ENCODE results near the gene MYH9.

The MYH9 gene

DNA sequence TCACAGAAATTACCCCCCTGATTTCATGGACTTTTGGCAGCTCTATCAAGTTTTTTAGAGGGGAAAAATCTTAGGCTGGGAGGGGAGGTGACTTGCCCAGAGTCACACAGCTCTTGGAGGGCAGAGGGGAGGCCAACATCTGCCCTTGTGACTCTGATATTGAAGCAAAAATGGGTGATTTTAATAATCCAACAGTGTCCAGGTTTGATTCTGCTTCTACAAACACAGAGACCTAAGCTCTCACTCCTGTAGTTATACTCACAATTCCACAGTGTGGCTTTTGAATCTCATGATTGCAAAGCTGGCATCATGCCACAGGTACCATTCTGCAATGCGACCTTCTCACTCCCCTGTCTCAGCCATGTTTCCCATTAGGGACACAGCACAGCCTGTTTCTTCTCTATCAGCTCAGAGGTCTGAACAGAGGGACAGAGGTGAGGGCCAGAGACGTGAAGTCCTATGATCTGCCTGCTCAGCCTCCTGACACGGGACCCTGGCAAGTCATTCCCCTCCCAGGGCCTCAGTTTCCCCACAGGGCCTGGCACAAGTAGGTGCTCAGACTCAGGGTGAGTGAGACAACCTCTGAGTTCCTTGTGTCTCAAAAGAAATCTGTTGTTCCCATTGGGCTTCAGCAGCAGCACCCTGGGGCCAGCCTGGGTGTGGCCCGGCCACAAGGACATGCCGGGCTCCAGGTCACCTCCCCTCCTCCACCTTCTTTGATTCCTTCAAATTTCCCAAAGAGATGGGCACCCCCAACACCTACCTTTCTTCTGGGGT, 149.2 kb downstream of the MYH9 start:
- Histone ChIP-seq H3K27ac (ENCODE audit: low read depth, low read length) (peak overlapping the region; percentile 95), H3K4me3 (ENCODE audit: low read depth in 1 of 2, low read length in 2 of 2) (peak overlapping the region; percentile 65 to 98), H3K36me3 (ENCODE audit: insufficient read depth, low read length) (no peaks in the 10 kb centered on the region), H3K9ac (ENCODE audit: low read length) (peak overlapping the region; percentile 98), H3K27me3 (ENCODE audit: control insufficient read depth in 1 of 2, insufficient read depth in 2 of 2, low read length in 2 of 2) (no peaks in the 10 kb centered on the region), H3K9me3 (ENCODE audit: low read length) (no peaks in the 10 kb centered on the region), H3K4me1 (ENCODE audit: insufficient read depth, low read length) (peaks cover 46% of the 10 kb centered on the region)

DNA sequence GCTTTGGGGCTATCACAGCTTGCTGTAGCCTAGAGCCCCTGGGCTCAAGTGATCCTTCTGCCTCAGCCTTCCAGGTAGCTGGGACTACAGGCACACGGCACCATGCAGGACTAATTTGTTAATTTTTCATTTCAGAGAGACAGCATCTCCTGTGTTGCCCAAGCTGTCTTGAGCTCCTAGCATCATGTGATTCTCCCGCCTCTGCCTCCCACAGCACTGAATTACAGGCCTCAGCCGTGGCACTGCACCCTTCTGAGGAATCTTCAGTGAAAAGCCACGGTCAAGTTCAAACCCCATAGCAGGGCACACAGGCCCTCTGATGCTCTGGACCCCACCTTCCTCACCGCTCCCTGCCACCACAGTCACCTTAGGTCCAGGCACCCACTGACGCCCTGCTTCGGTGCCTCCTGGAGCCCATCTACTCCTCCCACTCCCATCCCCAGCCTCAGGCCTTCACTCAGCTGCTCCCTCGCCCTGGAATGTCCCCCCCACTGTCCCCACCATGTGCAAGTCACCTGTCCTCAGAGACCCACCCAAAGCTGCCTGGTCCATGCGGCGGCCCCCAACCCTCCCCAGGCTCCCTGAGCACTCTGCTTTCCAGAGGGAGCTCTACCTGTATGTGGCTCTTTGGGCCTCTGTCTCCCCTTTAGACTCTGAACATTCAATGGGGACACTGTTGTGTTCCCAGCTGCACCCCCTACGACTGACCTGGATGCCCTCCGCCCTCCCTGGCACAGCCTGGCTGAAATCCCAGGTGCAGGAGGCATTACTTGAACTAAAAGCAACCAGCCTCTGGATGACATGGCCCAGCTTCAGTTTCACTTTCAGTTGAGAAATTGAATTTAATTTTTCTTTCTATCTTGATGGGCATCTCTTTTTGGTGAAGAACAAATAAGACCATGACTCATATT, 150.1 kb downstream of the MYH9 start:
- Histone ChIP-seq H3K4me3 (ENCODE audit: low read depth in 1 of 2, low read length in 2 of 2) (peak overlapping the region; percentile 10 to 98), H3K27ac (ENCODE audit: low read depth, low read length) (peak overlapping the region; percentile 95), H3K4me1 (ENCODE audit: insufficient read depth, low read length) (peaks cover 43% of the 10 kb centered on the region), H3K9me3 (ENCODE audit: low read length) (no peaks in the 10 kb centered on the region), H3K9ac (ENCODE audit: low read length) (peak overlapping the region; percentile 98), H3K36me3 (ENCODE audit: insufficient read depth, low read length) (peaks cover 7% of the 10 kb centered on the region), H3K27me3 (ENCODE audit: control insufficient read depth in 1 of 2, insufficient read depth in 2 of 2, low read length in 2 of 2) (no peaks in the 10 kb centered on the region)

DNA sequence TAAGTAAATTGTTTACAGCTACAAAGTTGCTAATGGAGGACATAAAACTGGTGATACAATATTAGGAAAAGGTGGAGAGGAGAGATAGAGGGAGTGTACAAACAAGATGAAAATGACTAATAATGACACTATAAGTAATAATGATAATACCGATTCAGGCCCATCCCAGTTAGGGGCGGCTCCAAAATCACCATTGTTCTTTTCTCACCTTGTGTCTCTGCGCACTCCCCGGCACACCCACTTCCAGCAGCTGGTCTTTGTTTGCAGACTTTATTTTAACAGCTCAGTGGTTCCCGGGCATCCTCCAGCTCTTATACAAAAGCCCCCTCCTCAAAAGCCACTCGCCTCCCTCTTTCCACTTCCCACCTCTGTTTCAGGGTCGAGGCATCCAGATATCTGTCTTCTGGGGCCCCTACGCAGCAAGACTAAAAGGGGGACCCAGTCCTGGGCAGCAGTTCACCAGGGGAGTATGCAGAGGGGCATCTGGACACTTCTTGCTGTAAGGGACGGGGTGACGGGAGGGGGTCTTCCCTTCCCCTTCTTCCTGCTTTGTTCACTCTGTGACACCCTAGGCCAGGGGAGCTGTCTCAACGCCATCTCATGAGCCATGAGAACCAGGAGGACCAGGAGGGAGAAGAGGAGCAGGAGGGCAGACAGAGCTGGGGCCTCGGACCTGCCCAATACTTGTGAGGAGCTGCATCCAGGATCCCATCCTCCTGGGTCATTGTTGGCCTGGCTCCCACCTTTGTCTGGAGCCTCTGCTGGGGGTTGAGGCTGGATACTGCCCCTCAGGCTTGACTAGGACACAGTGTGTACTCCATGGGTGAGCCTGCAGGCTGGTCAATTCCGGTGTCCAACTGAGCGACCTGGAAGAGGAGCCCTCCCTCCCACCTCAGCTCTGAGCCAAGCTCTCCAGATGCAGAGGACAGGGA, 151.1 kb downstream of the MYH9 start:
- peak overlapping the region; percentile 98 for H3K9ac ChIP-seq (ENCODE audit: low read length)
- H3K4me1 ChIP-seq (ENCODE audit: insufficient read depth, low read length) = peaks cover 43% of the 10 kb centered on the region
- peak overlapping the region; percentile 10 to 98 for H3K4me3 ChIP-seq (ENCODE audit: low read depth in 1 of 2, low read length in 2 of 2)

DNA sequence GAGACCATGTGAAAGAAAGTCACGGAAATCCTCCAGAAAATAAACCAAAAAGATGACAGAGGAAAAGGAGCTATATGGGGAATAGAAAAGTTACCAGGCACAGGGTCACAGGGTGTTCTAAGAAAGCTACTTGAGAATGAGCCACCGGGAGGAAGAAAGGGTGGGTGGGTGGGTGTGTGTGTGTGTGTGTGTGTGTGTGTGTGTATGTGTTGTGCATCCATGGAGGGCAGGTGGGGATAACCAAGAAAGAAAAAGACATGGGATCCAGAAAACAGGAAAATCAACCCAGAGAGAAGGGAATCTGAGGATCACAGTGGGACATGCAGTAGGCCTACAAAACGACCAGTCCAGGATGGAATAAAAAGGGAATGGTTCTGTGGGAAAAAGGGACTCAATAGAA, 152.2 kb downstream of the MYH9 start:
- no peaks in the 10 kb centered on the region for H3K9me3 ChIP-seq (ENCODE audit: low read length)
- H3K9ac ChIP-seq (ENCODE audit: low read length) = no peak overlapping the region
- peaks cover 43% of the 10 kb centered on the region for H3K4me1 ChIP-seq (ENCODE audit: insufficient read depth, low read length)
- no peaks in the 10 kb centered on the region for H3K27me3 ChIP-seq (ENCODE audit: control insufficient read depth in 1 of 2, insufficient read depth in 2 of 2, low read length in 2 of 2)
- peaks cover 28% of the 10 kb centered on the region for H3K36me3 ChIP-seq (ENCODE audit: insufficient read depth, low read length)
- no peak overlapping the region for H3K4me3 ChIP-seq (ENCODE audit: low read depth in 1 of 2, low read length in 2 of 2)
- no peak overlapping the region for H3K27ac ChIP-seq (ENCODE audit: low read depth, low read length)

More for the DNA sequence above, 151.1 kb downstream of the MYH9 start:
- no peaks in the 10 kb centered on the region for H3K9me3 ChIP-seq (ENCODE audit: low read length)
- no peaks in the 10 kb centered on the region for H3K27me3 ChIP-seq (ENCODE audit: control insufficient read depth in 1 of 2, insufficient read depth in 2 of 2, low read length in 2 of 2)
- peaks cover 18% of the 10 kb centered on the region for H3K36me3 ChIP-seq (ENCODE audit: insufficient read depth, low read length)
- peak overlapping the region; percentile 95 for H3K27ac ChIP-seq (ENCODE audit: low read depth, low read length)

DNA sequence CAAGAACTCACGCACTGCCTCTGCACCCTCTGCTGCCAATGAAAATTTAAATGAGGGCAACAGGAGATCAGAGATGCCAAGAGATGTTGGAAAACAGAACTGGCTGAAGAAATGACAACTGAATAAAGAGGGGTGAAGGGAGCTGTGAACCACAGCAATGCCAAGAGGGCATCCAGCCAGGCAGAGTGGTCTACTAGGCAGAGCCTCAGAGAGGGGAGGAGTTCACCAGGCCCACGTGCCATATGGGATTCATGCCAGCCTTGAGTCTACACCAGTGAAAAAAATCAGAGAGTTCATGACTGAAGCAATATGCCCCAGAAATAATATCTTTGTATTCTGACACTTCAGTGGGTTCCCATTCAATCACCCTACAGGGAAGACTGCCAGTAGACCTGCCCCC, 152.8 kb downstream of the MYH9 start:
- H3K4me3 ChIP-seq (ENCODE audit: low read depth in 1 of 2, low read length in 2 of 2) = no peak overlapping the region
- peaks cover 35% of the 10 kb centered on the region for H3K36me3 ChIP-seq (ENCODE audit: insufficient read depth, low read length)
- H3K27me3 ChIP-seq (ENCODE audit: control insufficient read depth in 1 of 2, insufficient read depth in 2 of 2, low read length in 2 of 2) = no peaks in the 10 kb centered on the region
- no peaks in the 10 kb centered on the region for H3K9me3 ChIP-seq (ENCODE audit: low read length)
- H3K4me1 ChIP-seq (ENCODE audit: insufficient read depth, low read length) = peaks cover 42% of the 10 kb centered on the region
- no peak overlapping the region for H3K9ac ChIP-seq (ENCODE audit: low read length)
- H3K27ac ChIP-seq (ENCODE audit: low read depth, low read length) = no peak overlapping the region

DNA sequence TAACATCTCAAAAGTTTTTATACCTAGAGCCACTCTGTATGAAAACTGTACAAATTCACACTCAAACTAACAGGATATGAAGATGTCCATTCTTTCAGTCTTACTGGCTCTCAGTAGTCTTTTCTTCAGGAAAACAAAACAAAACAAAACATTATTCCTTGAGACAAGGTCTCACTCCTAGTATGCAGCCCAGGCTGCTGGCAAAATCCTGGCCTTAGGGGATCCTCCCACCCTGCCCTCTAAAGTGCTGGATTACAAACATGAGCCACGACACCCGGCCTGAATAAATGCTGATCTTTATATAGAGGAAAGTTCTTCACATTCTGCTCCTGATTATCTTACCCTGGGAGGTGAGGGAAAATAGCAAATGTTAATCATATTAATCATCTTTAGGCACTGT, 153.6 kb downstream of the MYH9 start:
- peaks cover 38% of the 10 kb centered on the region for H3K4me1 ChIP-seq (ENCODE audit: insufficient read depth, low read length)
- H3K27me3 ChIP-seq (ENCODE audit: control insufficient read depth in 1 of 2, insufficient read depth in 2 of 2, low read length in 2 of 2) = no peaks in the 10 kb centered on the region
- no peak overlapping the region for H3K9ac ChIP-seq (ENCODE audit: low read length)
- H3K27ac ChIP-seq (ENCODE audit: low read depth, low read length) = no peak overlapping the region
- H3K4me3 ChIP-seq (ENCODE audit: low read depth in 1 of 2, low read length in 2 of 2) = no peak overlapping the region
- H3K9me3 ChIP-seq (ENCODE audit: low read length) = no peaks in the 10 kb centered on the region
- H3K36me3 ChIP-seq (ENCODE audit: insufficient read depth, low read length) = peaks cover 41% of the 10 kb centered on the region

DNA sequence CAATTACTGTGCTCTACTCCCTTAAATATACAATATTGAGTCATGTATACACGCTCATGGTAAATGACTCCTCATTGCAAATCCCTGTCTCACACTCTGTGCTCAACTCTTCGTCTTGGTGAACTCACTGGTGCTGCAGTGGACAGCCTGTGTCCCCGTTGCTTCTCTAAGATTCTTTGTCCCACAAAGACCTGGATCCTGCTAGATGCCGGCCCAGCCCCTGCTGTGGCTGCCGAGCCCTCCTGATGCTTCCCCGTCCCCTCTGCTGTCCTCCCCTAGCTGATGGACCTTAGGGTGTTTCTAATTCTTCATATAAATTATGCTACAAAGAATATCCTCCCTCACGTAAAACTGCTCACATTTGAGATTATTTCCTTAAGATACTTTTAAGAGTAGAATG, 154.0 kb downstream of the MYH9 start:
- H3K9me3 ChIP-seq (ENCODE audit: low read length) = no peaks in the 10 kb centered on the region
- H3K4me1 ChIP-seq (ENCODE audit: insufficient read depth, low read length) = peaks cover 37% of the 10 kb centered on the region
- H3K36me3 ChIP-seq (ENCODE audit: insufficient read depth, low read length) = peaks cover 41% of the 10 kb centered on the region

DNA sequence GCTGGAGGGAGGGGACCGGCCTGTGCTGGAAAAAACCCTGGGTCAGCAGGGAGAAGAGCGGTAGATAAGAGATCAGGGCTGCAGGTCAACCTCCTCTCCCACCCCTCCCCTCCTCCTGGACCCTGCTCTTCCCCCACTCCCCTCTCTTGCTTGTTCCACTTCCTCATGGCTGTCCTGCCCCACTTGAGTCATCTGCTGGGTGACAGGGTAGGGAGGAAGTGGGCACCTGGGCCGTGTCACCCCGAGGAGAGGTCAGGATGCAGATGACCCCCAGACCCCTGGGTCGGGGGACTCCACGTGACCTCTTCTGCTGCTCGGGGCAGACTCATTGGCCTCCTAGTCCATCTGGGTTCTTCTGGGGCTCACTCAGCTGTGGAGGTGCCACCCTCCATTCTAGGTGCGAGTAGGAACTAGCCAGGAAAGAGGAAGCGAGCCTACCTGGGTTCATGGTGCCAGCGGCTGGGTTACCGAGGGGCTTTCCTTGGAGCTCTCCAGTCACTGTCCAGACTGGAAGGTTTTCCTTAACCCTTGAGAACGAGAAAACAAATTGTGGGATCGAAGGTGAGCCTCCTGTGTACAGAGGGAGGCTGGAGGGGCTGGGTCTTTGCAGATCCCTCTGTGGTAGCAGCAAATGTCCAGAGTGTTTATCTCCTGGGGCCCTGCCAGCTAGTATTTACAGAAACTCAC, 154.9 kb downstream of the MYH9 start:
- H3K9me3 ChIP-seq (ENCODE audit: low read length) = no peaks in the 10 kb centered on the region
- no peak overlapping the region for H3K4me3 ChIP-seq (ENCODE audit: low read depth in 1 of 2, low read length in 2 of 2)
- no peak overlapping the region for H3K9ac ChIP-seq (ENCODE audit: low read length)
- H3K4me1 ChIP-seq (ENCODE audit: insufficient read depth, low read length) = peaks cover 29% of the 10 kb centered on the region
- H3K27me3 ChIP-seq (ENCODE audit: control insufficient read depth in 1 of 2, insufficient read depth in 2 of 2, low read length in 2 of 2) = no peaks in the 10 kb centered on the region
- no peak overlapping the region for H3K27ac ChIP-seq (ENCODE audit: low read depth, low read length)
- H3K36me3 ChIP-seq (ENCODE audit: insufficient read depth, low read length) = peaks cover 46% of the 10 kb centered on the region

More for the DNA sequence above, 154.0 kb downstream of the MYH9 start:
- Histone ChIP-seq H3K27ac (ENCODE audit: low read depth, low read length) (no peak overlapping the region), H3K4me3 (ENCODE audit: low read depth in 1 of 2, low read length in 2 of 2) (no peak overlapping the region), H3K27me3 (ENCODE audit: control insufficient read depth in 1 of 2, insufficient read depth in 2 of 2, low read length in 2 of 2) (no peaks in the 10 kb centered on the region), H3K9ac (ENCODE audit: low read length) (no peak overlapping the region)
